HG03432 (cell line): ENCODE measurements around the gene PHF2.

Experiments used
- ATAC-seq: cut with Tn5 transposase; IDR thresholded peaks from one replicate; pipeline ENCODE4 v1.9.1; 2021; ENCODE audit warnings: mild to moderate bottlenecking, moderate library complexity; ENCODE audit not compliant: unreplicated experiment

PHF2 gene

GRCh38 chr9:93693129-93693528 is 116.7 kb downstream of the PHF2 start:
- no peak for ATAC-seq

GRCh38 chr9:93697352-93698139 is 121.2 kb downstream of the PHF2 start:
- no peak for ATAC-seq

- no peak for ATAC-seq
These were observed 121.9 kb downstream of the PHF2 start for GRCh38 chr9:93698140-93698908.

- ATAC-seq: no peak
These were observed 123.3 kb downstream of the PHF2 start for GRCh38 chr9:93699650-93700049.

GRCh38 chr9:93701494-93702218 is 125.3 kb downstream of the PHF2 start:
- ATAC-seq: no peak

- ATAC-seq: no peak
These were observed 125.9 kb downstream of the PHF2 start for GRCh38 chr9:93702261-93702660.

- no peak for ATAC-seq
These were observed 132.1 kb downstream of the PHF2 start for GRCh38 chr9:93708289-93708986.

- no peak for ATAC-seq
These were observed 132.6 kb downstream of the PHF2 start for GRCh38 chr9:93708987-93709302.

GRCh38 chr9:93709600-93710369 is 133.4 kb downstream of the PHF2 start:
- ATAC-seq: no peak

GRCh38 chr9:93710370-93710723 is 134.0 kb downstream of the PHF2 start:
- ATAC-seq: no peak

- ATAC-seq: no peak
These were observed 134.6 kb downstream of the PHF2 start for GRCh38 chr9:93711002-93711401.

GRCh38 chr9:93712896-93713295 is 136.5 kb downstream of the PHF2 start:
- no peak for ATAC-seq

- no peak for ATAC-seq
These were observed 137.3 kb downstream of the PHF2 start for GRCh38 chr9:93713716-93714115.

- ATAC-seq: no peak
These were observed 145.1 kb downstream of the PHF2 start for GRCh38 chr9:93721417-93721965.

GRCh38 chr9:93724852-93725251 is 148.5 kb downstream of the PHF2 start:
- ATAC-seq: no peak

GRCh38 chr9:93725382-93725781 is 149.0 kb downstream of the PHF2 start:
- no peak for ATAC-seq

- ATAC-seq: no peak
These were observed 149.8 kb downstream of the PHF2 start for GRCh38 chr9:93726147-93726546.
